Choroid plexus epithelial cell (primary cell): ENCODE results near the gene SNX18.
A peak's percentile ranks its signal among the peaks of the same experiment; 100 is the strongest.

ENCODE experiments used
- DNase-seq: peaks from one replicate; pipeline ENCODE4 v3.0.0-alpha.2; 2010; ENCODE audit warnings: low read depth
- H3K4me3 ChIP-seq: 2 replicates; pipeline ENCODE4 v1.5.1; 2011; ENCODE audit warnings: low read depth, mild to moderate bottlenecking, control low read depth, low read length, moderate library complexity
- TF ChIP-seq, protein P1 (sequence below): conservative IDR thresholded peaks from 2 replicates; pipeline ENCODE4 v1.5.1; 2011; ENCODE audit warnings: low read depth, mild to moderate bottlenecking, control low read depth, inconsistent platforms, low read length, moderate library complexity

Gene SNX18

DNA sequence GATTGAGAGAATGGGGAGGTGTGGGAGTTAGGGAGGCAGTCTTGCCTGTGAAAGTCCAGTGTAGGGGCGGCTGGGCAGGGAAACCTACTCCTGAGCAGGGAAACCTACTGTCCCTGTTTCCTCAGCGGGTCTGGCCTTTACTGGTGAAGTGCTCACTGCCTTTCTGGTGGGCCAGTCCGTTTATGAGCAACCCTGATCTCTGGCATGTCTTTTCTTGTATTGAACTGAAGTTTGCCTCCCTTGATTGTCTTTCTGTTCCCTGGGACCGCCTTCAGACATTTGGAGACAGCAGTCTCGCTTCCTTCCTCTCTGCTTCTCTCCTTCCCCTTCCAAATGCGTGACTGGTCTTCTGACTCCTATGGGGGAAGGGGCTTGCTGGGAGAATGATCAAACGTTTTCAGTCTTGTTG lies 2.9 kb downstream of the SNX18 start:
- H3K4me3 ChIP-seq, result peak overlapping the region; percentile 63
- DNase-seq, result peak; percentile 53
- TF ChIP-seq, protein P1, sequence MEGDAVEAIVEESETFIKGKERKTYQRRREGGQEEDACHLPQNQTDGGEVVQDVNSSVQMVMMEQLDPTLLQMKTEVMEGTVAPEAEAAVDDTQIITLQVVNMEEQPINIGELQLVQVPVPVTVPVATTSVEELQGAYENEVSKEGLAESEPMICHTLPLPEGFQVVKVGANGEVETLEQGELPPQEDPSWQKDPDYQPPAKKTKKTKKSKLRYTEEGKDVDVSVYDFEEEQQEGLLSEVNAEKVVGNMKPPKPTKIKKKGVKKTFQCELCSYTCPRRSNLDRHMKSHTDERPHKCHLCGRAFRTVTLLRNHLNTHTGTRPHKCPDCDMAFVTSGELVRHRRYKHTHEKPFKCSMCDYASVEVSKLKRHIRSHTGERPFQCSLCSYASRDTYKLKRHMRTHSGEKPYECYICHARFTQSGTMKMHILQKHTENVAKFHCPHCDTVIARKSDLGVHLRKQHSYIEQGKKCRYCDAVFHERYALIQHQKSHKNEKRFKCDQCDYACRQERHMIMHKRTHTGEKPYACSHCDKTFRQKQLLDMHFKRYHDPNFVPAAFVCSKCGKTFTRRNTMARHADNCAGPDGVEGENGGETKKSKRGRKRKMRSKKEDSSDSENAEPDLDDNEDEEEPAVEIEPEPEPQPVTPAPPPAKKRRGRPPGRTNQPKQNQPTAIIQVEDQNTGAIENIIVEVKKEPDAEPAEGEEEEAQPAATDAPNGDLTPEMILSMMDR, result no peak

DNA sequence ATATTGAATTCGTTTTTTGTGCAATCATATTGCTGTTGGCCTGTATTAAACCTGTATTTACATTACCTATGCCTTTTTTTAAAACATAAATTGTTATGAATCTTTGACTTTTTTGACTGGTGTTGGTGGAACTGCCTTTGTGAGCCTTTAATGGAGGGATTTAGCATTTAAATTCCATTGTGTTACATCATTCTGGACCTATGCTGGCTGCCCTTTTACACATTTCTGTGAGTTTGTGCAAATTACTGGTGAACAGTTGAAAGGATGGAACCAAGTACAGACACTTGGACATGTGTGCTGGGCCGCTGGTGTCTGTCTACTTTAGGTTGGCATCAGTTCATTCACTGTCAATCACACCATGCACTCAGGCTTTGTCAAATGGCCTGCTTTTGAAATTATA lies 3.4 kb downstream of the SNX18 start:
- H3K4me3 ChIP-seq, result peak overlapping the region; percentile 63
- peak; percentile 47 for DNase-seq
- TF ChIP-seq, protein P1, result no peak

DNA sequence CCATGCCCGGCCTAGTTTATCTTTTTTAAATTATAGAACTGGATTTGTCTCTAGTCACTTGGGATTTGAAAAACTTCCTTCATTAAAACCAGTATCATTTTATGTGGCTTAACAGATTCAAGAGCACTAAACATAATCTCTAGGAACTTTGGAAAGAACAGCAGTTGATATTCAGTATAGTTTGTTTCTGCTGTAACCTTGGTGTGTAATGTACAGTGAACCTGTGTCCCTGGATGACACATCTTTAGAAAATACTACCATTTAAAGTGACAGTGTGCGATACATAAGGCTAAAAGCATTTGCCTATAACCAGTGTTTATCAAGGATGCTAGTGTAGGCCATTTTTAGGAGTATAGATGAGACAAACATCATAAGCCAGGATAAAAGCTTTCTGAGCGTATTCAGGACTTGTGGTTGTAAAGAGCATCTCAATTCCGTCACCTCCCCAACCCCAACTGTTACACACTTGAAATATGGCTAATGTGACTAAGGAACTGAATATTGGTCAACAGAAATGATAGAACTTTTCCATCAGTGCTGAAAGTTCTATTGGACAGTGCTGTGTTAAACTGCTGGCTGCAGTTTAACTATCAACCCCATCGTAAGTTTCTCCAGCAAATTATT lies 4.4 kb downstream of the SNX18 start:
- no peak for DNase-seq
- peak overlapping the region; percentile 36 for H3K4me3 ChIP-seq
- TF ChIP-seq, protein P1, result no peak

DNA sequence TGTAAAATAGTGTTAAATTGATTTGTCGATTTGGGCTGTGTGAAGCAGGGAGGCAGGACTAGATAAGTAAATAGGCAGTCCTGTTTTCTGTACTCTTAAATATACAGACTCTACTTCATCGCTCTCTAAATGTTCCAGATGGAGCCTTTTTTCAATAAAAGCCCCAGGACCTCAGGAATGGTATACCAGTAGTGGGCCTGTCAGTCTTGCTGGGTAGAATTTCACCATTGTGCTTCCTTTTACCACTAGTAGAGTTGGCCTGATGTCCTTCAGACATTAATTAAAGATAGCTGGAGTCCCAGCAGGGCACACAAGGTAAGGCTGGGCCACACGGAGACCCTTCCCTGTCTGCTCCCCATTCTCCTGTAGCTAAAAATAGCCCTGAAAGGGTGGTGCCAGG lies 6.0 kb downstream of the SNX18 start:
- H3K4me3 ChIP-seq, result peak overlapping the region; percentile 6
- TF ChIP-seq, protein P1, result no peak
- DNase-seq, result no peak

DNA sequence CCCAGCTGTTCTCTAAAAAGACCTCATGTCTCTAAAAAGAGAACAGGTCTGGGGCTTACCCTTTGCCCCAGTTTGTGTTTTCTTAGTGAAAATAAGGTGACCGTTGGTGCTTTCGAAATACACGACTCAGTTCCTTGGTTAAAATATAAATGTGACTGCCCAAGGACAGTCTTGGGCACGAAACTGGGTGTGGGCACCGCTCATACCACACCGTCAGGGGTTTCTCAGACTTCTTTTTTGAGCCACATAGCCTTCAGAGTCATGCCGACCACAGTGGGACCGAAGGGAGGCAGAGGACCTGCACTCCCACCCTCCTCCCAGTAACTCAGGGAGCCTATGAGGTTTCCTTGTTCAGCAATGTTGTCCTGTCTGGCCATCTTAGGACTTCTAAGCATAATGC lies 6.5 kb downstream of the SNX18 start:
- TF ChIP-seq, protein P1, result no peak
- no peak for DNase-seq
- peak overlapping the region; percentile 14 for H3K4me3 ChIP-seq

DNA sequence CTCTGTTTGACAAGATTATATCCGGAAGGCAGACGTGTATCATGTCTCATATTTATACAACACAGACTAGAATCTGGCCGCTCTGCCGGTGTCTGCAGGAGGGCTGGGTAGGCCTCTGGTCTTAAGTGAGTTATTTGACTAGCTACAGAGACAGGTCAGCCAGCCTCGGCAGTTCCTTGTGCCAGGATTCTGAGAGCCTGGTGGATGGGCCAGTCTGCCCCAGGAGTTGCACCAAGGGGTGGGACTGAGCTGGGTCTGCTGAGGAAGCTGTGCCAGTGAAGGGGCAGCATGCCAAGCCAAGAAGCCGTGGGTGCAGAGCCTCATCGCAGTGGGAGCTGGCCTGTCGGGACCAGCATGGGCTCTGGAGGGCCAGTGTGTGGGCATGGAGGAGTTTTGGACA lies 7.1 kb downstream of the SNX18 start:
- TF ChIP-seq, protein P1, result no peak
- peak overlapping the region; percentile 32 for H3K4me3 ChIP-seq
- peak; percentile 74 for DNase-seq

DNA sequence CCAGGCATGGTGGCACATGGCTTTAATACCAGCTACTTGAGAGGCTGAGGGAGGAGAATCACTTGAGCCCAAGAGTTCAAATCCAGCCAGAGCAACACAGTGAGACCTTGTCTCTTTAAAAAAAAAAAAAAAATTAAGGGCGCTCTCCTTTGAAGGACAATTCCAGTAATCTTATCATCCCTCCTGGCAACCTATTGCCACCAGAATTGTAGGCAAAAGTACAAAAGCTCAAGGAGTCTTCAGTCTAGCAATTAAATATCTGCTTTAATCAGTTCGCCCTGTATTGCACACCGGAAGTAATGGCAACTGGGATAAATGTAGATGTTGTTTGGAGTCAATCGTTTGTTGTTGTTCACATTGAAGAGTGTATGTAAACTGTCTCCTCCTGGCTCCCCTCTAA lies 7.7 kb downstream of the SNX18 start:
- TF ChIP-seq, protein P1, result no peak
- H3K4me3 ChIP-seq, result no peak overlapping the region
- DNase-seq, result no peak
